Measurements from ENCODE around the gene WDR90. TPM values are rescaled to one million over a fixed set of nuclear protein-coding genes. Genes with fewer than 3 reads are reported as not detected.
A peak's percentile ranks its signal among the peaks of the same experiment; 100 is the strongest.

Gene WDR90
- total RNA-seq, 1 experiment from 2014 or later: 39.8 TPM

- DNase-seq (ENCODE audit: low spot score): no peak
Observed at GRCh38 chr16:651844-652243, 2.7 kb downstream of the WDR90 start.

DNA sequence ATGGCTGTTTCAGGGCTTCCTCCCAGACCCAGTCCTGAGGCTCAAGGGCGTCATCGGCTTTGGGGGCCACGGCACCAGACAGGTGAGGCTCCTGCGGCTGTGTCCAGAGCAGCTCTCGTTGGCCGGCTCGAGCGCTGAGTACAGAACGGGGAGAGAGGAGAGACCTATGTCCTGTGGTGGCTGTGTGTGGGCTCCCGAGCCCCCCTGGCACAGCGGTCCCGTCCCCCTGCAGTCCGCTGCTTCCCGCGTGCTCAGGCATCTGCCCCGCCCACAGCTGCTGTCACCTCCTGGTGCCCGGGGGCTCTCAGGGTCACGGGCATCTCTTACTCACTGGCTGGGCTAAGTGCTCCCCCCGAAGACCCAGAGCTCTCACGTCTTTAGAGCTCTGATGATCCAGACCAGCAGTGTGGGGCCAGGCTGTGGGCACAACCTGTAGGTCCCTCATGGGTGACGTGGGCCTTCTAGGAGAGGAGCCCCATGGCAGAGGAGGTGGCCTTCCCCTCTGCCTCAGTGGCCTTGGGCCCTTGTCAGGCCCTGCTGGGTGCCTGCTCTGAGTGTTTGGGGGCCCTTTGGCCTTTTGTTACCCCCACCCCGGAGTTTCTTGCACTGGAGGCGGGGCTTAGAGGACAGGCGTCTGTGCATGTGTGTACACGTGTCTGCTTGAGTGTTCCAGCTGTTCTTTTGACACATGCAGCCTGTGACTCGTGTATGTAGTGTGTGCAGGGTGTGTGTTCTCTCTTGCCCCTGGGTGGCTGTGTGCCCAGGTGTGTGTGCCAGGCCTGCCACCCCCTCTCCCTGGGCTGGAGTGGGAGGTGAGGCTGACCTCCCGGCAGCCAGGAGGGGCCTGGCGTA is 3.5 kb downstream of the WDR90 start:
- in situ Hi-C loops (cut with HindIII; ENCODE audit: low sequenced_read_pairs): no loop called here
- no peak for DNase-seq (ENCODE audit: low spot score)

More at GRCh38 chr16:651844-652243, 2.7 kb downstream of the WDR90 start:
- in situ Hi-C loops (cut with HindIII; ENCODE audit: low sequenced_read_pairs): no loop called here

DNA sequence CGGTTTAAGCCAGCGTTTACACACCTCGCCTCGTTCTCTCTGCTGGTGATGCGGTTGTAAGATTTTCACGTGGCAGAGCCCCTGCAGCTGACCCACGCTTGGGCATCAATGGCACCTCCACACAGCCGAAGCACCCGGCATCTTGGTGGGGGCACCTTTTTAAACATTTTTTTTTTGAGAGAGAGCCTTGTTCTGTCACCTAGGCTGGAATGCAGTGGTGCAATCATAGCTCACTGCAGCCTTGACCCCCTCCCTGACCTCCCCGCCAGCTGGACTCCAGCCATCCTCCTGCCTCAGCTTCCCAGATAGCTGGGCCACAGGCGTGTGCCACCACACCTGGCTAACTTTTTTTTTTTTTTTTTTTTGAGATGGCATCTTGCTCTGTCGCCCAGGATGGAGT is 4.9 kb downstream of the WDR90 start:
- no peak for DNase-seq (ENCODE audit: low spot score)
- in situ Hi-C loops (cut with HindIII; ENCODE audit: low sequenced_read_pairs): no loop called here

DNA sequence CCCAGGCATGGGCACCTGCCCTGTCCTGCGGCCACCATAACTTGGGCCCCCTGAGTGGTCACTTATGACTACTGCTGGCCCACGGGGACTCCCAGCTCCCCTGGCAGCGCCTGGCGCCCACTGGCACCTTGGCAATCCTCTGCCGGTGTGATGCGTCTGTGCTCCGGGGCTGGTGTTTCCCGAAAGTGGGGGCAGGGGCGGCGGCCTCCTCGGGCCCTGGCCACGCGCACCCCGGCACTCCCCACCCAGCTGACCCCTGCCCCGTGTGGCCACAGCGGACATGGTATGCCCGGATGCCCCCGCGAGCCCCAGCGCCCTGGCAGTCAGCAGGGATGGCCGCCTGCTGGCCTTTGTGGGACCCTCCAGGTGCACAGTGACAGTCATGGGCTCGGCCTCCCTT is 8.3 kb downstream of the WDR90 start:
- in situ Hi-C loops (cut with HindIII; ENCODE audit: low sequenced_read_pairs): no loop called here
- DNase-seq (ENCODE audit: low spot score): no peak

DNA sequence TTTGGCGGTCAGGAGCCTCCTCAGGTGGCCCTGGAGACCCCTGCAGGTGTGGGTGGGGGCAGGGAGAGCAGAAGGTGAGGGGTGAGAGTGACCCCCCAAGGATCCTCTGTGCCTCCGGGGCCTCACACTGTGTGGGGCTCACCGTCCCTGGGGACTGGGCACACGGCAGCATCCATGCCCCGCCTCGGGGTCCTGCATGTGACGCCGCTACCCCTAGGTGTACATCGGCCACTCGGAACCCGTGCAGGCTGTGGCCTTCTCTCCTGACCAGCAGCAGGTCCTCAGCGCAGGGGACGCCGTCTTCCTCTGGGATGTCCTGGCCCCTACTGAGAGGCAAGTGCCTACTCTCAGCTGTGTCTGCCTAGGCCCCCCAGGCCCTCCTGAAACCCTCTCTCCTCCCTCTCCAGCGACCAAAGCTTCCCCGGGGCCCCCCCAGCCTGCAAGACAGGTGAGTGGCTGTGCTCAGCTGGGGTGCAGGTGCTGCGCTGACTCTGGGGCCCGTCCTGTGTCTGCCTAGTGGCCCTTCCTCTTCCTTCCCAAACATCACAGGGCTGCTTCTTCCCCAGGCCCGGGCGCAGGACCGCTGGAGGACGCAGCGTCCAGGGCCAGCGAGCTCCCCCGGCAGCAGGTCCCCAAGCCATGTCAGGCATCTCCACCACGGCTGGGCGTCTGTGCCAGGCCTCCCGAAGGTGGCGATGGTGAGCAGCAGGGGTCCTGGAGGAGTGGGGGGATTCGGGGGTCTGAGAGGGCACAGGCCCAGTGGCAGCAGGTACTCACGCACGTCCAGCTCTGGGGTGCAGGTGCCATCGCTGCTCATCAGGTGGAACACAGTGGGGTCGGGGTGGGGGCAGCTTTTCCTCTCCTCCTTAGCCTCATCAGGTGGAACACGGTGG is 9.8 kb downstream of the WDR90 start:
- in situ Hi-C loops (cut with HindIII; ENCODE audit: low sequenced_read_pairs): no loop called here
- DNase-seq (ENCODE audit: low spot score): no peak

DNA sequence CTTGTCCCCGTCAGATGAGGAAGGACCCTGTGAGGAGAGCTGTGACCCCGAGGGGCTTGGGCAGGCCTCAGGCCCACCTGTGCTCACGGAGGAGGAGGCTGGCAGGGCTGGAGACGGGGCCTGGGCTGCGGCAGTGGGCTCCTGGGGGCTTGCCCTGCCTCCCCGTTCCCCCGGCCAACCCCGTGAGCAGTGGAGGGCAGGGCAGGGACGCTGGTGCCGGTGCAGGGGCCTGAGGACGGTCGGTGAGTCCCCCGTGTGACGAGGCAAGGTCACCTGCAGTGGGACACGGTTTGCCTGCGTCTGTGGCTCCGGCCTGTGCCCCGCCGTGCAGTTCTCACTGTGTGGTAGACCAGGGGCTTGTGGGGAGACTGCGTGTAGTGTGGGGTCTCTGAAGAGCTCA is 10.5 kb downstream of the WDR90 start:
- no peak for DNase-seq (ENCODE audit: low spot score)
- in situ Hi-C loops (cut with HindIII; ENCODE audit: low sequenced_read_pairs): no loop called here

DNA sequence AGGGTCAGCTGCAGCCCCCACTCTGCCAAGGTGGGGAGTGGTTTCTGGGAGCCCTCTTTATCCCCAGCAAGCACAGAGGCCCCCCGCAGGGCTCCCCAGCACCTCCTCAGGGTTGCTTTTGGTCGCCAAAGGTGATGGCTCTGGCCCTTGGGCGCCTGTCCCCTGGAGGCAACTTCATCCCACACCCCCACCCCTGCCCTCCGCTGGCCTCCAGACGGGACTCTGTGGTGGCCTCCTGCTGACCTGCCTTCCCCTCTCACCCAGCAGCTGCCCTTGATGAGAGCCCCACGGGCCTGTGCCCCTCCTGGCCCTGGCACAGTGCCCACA is 10.9 kb downstream of the WDR90 start:
- in situ Hi-C loops (cut with HindIII; ENCODE audit: low sequenced_read_pairs): no loop called here
- DNase-seq (ENCODE audit: low spot score): no peak

GRCh38 chr16:660459-661183 is 11.5 kb downstream of the WDR90 start:
- in situ Hi-C loops (cut with HindIII; ENCODE audit: low sequenced_read_pairs): no loop called here
- DNase-seq (ENCODE audit: low spot score): peak; percentile 82

- in situ Hi-C loops (cut with HindIII; ENCODE audit: low sequenced_read_pairs): no loop called here
Observed at GRCh38 chr16:661184-661821, 12.1 kb downstream of the WDR90 start.

GRCh38 chr16:662095-662494 is 12.9 kb downstream of the WDR90 start:
- in situ Hi-C loops (cut with HindIII; ENCODE audit: low sequenced_read_pairs): no loop called here
- no peak for DNase-seq (ENCODE audit: low spot score)

More at GRCh38 chr16:661184-661821, 12.1 kb downstream of the WDR90 start:
- no peak for DNase-seq (ENCODE audit: low spot score)

GRCh38 chr16:662597-662996 is 13.4 kb downstream of the WDR90 start:
- DNase-seq (ENCODE audit: low spot score): no peak
- in situ Hi-C loops (cut with HindIII; ENCODE audit: low sequenced_read_pairs): no loop called here

DNA sequence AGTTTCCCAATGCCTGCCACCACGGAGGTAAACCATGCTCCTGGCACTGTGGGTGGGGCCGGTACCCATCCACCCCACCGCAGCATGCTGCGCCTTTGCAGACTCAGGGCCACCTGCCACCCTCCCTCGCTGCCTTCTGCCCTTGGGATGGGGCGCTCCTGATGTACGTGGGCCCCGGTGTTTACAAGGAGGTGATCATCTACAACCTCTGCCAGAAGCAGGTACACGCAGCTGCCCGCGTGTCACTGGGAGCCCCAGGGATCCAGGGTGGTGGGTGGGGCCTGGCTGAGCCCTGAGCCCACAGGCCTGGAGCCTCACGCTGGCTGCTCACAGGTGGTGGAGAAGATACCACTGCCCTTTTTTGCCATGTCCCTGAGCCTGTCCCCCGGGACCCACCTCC is 17.4 kb downstream of the WDR90 start:
- DNase-seq (ENCODE audit: low spot score): no peak
- in situ Hi-C loops (cut with HindIII; ENCODE audit: low sequenced_read_pairs): no loop called here

- in situ Hi-C loops (cut with HindIII; ENCODE audit: low sequenced_read_pairs): no loop called here
- DNase-seq (ENCODE audit: low spot score): no peak
Observed at GRCh38 chr16:667113-667779, 18.1 kb downstream of the WDR90 start.

DNA sequence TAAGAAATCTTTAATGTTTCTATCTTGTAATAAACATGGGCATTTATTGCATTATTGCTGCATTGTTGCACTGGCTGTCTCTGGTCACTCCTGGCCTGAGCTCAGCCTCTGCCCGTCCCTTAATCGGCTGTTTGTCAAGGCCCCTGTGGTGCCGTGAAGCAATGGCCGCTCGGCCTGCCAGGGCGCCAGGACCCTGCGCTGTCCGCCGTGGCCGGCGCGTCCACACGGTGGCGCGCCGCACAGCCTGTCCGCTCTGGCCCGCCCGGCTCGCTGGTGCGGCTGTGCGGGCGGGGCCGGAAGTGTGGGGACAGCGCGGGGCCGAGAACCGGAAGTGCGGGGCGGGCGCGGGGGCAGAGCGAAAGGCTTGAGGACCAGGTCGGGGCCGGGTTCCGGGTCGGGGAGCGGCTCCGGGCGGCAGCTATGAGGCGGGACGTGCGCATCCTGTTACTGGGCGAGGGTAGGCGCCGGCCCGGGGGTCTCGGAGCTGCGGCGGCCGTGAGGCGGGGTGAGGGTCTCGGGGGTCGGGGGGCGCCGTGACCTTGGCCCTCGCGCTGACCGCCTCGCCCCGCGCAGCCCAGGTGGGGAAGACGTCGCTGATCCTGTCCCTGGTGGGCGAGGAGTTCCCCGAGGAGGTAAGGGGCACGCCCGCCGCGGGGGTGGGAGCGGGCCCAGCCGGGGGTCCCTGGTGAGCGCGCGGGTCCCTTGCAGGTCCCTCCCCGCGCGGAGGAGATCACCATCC is 18.8 kb downstream of the WDR90 start, which contains the start of gene RHOT2:
Gene RHOT2, plus strand, starts transcription at position 353 of the 739 bp plus-strand sequence. Its CDS starts 68 bp downstream, at position 421.
- in situ Hi-C loops (cut with HindIII; ENCODE audit: low sequenced_read_pairs): no loop called here
- DNase-seq (ENCODE audit: low spot score): peak; percentile 92

DNA sequence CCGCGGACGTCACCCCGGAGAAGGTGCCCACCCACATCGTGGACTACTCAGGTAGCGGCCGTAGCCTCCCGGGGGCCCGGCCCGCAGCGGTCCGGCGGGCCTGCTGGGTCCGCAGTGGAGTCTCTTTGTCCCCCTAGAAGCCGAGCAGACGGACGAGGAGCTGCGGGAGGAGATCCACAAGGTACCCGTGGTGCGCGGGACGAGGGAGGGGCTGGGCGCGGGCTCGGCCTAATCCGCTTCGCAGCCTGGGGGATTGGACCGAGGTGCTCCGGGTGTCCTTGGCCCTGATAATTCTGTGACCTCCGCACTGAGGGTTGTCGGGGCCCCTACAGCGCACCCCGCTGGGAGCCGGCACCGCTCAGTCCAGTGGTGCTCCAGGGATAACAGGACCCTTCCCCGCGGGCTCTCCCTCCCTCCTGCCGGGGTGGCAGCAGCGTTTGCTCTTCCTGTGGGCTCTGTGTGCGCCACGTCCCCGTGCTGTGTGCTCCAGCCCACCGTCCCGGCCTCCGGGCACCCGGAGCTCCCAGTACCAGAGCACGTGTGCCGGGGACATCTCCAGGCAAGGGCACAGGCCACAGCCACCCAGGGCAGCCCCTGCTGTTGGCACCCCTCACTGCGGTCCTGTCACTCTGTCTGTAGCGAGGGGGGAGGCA is 19.5 kb downstream of the WDR90 start:
- in situ Hi-C loops (cut with HindIII; ENCODE audit: low sequenced_read_pairs): no loop called here
- no peak for DNase-seq (ENCODE audit: low spot score)

DNA sequence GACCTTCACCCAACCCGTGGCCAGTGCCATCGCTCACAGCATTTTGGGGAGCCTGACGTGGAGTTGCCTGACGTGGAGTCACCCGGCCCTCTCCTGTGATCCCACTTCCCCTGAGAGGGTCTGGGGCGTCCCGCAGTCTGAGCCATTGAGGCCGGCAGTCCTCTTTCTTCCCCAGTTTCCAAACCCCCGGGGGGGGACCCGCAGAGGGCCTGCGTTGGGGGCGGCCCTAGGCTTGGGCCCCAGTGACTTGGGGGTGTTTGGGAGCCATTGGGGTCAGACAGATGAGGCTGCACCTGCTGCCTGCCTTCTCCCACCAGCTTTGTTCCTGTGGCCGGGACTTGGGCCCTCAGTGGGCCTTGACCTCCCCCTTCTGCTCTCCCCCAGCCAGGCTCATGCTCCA is 20.5 kb downstream of the WDR90 start:
- in situ Hi-C loops (cut with HindIII; ENCODE audit: low sequenced_read_pairs): no loop called here
- DNase-seq (ENCODE audit: low spot score): no peak

DNA sequence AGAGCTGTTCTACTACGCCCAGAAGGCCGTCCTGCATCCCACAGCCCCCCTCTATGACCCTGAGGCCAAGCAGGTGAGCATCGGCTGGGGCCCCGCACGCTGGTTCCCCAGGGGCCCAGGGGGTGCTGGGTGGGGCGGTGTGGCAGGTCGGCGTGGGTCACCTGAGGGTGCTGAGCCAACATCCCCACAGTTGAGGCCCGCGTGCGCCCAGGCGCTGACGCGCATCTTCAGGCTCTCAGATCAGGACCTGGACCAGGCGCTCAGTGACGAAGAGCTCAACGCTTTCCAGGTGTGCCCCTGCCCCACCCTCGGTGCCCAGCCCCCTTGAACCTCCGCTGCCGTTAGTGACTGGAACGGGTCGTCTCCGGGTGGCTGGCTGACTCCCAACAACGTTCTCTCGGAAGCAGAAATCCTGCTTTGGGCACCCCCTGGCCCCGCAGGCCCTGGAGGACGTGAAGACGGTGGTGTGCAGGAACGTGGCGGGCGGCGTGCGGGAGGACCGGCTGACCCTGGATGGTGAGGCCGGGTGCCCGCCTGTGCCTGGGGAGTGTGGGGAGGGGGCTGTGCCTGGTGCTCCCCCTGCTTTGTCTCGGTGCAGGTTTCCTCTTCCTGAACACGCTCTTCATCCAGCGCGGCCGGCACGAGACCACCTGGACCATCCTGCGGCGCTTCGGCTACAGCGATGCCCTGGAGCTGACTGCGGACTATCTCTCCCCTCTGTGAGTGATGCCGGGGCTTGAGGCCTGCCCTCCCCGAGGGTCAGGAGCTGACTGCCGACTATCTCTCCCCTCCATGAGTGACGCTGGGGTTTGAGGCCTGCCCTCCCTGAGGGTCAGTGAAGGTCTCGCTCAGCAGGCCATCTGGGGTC is 21.6 kb downstream of the WDR90 start:
- in situ Hi-C loops (cut with HindIII; ENCODE audit: low sequenced_read_pairs): no loop called here
- no peak for DNase-seq (ENCODE audit: low spot score)
